AG09309 (cell line): Measurements from ENCODE around the gene ZDHHC11.

Source experiments
- DNase-seq: peaks from one replicate; pipeline ENCODE4 v3.0.0-alpha.2; 2010; ENCODE audit warnings: low read depth
- H3K4me3 ChIP-seq: 2 replicates; pipeline ENCODE4 v1.5.1; 2011; ENCODE audit warnings: mild to moderate bottlenecking, low read depth, low read length, moderate library complexity; ENCODE audit not compliant: control insufficient read depth
- TF ChIP-seq, protein P1 (sequence below): IDR thresholded peaks from 2 replicates; pipeline ENCODE4 v1.5.1; 2011; ENCODE audit warnings: mild to moderate bottlenecking, low read depth, low read length, inconsistent platforms; ENCODE audit not compliant: insufficient read depth, control insufficient read depth; ENCODE audit errors: missing control alignments

The ZDHHC11 gene

DNA sequence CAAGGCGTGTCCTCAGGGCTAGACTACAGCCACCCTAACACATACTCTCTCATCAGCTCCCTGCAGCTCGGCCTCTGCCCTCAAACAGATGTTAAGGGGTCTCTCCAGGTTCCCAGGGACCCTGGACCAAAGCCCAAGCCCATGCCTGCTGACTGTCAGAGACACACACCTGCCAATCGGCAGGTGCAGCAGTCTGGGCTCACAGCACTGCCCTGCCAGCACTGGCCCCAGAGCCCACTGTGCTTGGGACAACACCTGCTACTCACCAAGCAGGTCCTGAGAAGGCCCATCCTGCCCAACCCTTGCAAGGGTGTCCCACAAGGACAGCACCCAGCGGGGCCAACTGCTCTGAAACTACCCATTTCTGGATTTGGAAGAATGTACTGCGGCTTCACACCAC, 20.2 kb upstream of the ZDHHC11 start:
- no peak overlapping the region for H3K4me3 ChIP-seq
- no peak for DNase-seq
- TF ChIP-seq, protein P1, sequence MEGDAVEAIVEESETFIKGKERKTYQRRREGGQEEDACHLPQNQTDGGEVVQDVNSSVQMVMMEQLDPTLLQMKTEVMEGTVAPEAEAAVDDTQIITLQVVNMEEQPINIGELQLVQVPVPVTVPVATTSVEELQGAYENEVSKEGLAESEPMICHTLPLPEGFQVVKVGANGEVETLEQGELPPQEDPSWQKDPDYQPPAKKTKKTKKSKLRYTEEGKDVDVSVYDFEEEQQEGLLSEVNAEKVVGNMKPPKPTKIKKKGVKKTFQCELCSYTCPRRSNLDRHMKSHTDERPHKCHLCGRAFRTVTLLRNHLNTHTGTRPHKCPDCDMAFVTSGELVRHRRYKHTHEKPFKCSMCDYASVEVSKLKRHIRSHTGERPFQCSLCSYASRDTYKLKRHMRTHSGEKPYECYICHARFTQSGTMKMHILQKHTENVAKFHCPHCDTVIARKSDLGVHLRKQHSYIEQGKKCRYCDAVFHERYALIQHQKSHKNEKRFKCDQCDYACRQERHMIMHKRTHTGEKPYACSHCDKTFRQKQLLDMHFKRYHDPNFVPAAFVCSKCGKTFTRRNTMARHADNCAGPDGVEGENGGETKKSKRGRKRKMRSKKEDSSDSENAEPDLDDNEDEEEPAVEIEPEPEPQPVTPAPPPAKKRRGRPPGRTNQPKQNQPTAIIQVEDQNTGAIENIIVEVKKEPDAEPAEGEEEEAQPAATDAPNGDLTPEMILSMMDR = no peak

- no peak for DNase-seq
- no peak overlapping the region for H3K4me3 ChIP-seq
- TF ChIP-seq, protein P1 = no peak
Observed at GRCh38 chr5:868428-869135, 17.8 kb upstream of the ZDHHC11 start.

DNA sequence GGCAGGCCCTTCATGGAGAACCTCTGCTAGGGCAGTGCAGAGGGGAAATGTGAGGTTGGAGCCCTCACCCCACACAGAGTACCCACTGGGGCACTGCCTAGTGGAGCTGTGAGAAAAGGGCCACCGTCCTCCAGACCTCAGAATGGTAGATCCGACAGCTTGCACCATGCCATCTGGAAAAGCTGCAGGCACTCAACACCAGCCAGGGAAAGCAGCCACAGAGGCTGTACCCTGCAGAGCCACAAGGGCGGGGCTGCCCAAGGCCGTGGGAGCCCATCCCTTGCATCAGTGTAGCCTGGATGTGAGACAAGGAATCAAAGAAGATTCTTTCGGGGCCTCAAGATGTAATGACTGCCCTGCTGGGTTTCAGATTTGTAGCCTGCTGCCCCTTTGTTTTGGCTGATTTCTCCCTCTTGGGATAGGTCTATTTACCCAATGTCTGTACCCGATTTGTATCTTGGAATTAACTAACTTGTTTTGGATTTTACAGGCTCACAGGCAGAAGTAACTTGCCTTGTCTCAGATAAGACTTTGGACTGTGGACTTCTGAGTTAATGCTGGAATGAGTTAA, 16.6 kb upstream of the ZDHHC11 start:
- H3K4me3 ChIP-seq = no peak overlapping the region
- TF ChIP-seq, protein P1 = no peak
- DNase-seq = no peak

DNA sequence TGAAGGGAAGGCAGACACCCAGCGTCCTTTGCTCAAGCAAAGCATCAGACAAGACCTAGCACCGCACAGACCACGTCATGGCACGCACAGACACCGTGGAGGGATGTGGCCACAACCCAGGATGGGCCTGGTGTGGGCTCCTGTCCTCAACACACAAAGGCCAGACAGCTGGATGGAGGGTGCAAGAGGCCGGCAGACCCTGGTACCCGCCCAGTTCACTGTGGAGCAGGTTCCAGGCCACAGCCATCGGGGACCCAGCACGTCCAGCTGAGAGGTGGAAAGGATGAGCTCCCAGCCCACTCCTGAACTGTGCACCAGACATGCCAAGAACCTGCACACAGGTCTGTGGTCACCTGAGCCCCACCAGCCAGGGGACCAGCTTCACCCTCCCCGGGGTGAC, 15.0 kb upstream of the ZDHHC11 start:
- H3K4me3 ChIP-seq = no peak overlapping the region
- TF ChIP-seq, protein P1 = no peak
- no peak for DNase-seq

DNA sequence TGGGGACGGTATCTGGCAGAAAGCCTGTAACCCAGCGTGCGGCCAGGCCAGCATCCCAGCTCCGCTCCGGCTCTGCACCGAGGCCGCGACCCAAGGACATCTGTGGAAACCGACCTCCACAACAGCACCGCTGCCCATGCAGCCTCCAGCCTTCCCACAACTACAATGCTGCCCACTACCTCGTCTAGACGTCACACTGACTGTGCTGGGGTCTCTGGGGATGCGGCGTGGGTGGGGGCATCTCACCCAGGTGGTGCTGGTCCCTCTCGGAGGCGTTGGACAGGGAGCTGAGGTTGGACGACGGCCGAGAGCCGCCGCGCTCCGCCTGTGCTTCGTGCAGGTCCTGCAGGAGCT, 14.4 kb upstream of the ZDHHC11 start:
- DNase-seq = no peak
- TF ChIP-seq, protein P1 = no peak

DNA sequence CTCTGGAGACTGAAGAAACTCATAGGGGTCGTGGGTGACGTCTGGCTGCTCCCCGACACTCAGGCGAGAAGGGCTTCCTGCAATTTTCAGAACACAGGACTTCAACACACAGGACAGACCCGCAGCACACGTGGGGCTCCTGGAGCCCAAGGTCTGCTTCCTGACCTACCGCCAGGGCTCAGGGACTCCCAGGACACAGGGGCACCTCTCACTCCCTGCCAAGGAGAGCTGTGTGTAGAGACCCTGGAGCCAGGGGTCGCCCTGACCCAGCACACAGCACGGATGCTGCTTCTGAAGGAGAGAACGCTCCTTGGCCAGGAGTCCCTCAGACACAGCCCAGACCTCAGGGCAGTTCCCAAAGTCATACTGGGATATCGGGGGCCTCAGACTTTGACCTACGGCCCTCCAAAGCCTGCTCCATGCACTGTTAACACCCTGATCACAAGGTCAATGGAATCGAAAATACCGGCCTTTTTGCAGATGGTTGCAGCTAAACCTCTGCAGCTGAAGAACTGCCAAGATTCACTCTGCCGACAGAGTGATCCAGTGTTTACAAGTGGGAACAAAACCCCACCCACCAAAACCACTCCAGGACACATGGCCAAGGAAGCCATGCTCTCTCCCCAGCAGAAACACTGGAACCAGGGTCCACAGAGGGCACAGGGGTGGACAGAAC, 13.8 kb upstream of the ZDHHC11 start:
- TF ChIP-seq, protein P1 = no peak
- no peak for DNase-seq
- no peak overlapping the region for H3K4me3 ChIP-seq

More for the DNA sequence above, 14.4 kb upstream of the ZDHHC11 start:
- H3K4me3 ChIP-seq = no peak overlapping the region
